ENCODE results near the gene BNIP1. TPM values are rescaled to one million over a fixed set of nuclear protein-coding genes. Genes with fewer than 3 reads are reported as not detected.

BNIP1 gene
- total RNA-seq, 1 donor from 2014 or later = 14.4 TPM

DNA sequence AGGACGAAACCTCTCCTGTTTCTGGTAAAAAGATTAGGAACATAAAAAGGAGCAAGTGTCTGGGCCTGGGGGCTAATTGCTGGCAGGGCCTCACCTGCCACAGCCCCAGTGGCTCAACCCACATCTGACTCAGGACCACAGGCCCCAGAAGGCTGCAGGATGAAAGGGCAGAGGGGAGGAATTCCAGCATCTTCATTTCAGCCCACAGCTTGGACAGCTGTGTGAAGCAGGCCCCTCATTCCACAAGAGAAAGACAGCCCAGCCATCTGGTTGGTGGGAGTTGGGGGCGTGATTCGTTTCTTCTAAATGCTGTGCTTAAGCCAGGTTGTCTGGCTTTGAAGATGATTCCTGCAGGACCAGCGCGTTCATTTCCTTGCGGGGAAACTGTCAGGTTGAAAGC is 61.6 kb downstream of the BNIP1 start:
- Histone ChIP-seq H3K36me3 (ENCODE audit: control insufficient read depth, insufficient read depth, low read length) (no peaks in the 10 kb centered on the region), H3K4me3 (ENCODE audit: low read depth, low read length) (no peak overlapping the region), H3K27me3 (ENCODE audit: control insufficient read depth, insufficient read depth, low read length) (peaks cover 9% of the 10 kb centered on the region)
- no peak for DNase-seq (ENCODE audit: low read depth)
- TF ChIP-seq, protein P1, sequence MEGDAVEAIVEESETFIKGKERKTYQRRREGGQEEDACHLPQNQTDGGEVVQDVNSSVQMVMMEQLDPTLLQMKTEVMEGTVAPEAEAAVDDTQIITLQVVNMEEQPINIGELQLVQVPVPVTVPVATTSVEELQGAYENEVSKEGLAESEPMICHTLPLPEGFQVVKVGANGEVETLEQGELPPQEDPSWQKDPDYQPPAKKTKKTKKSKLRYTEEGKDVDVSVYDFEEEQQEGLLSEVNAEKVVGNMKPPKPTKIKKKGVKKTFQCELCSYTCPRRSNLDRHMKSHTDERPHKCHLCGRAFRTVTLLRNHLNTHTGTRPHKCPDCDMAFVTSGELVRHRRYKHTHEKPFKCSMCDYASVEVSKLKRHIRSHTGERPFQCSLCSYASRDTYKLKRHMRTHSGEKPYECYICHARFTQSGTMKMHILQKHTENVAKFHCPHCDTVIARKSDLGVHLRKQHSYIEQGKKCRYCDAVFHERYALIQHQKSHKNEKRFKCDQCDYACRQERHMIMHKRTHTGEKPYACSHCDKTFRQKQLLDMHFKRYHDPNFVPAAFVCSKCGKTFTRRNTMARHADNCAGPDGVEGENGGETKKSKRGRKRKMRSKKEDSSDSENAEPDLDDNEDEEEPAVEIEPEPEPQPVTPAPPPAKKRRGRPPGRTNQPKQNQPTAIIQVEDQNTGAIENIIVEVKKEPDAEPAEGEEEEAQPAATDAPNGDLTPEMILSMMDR (IDR thresholded peaks at IDR 0.05; ENCODE audit: insufficient read depth, low read length, poor library complexity, severe bottlenecking) = no peak

- TF ChIP-seq, protein P1 (IDR thresholded peaks at IDR 0.05; ENCODE audit: insufficient read depth, low read length, poor library complexity, severe bottlenecking) = no peak
- Histone ChIP-seq H3K27me3 (ENCODE audit: control insufficient read depth, insufficient read depth, low read length) (peaks cover 4% of the 10 kb centered on the region), H3K4me3 (ENCODE audit: low read depth, low read length) (no peak overlapping the region), H3K36me3 (ENCODE audit: control insufficient read depth, insufficient read depth, low read length) (no peaks in the 10 kb centered on the region)
- DNase-seq (ENCODE audit: low read depth) = no peak
These were observed 64.0 kb downstream of the BNIP1 start for GRCh38 chr5:173208296-173208695.

GRCh38 chr5:173210877-173211276 is 66.5 kb downstream of the BNIP1 start:
- peaks cover 4% of the 10 kb centered on the region for H3K27me3 ChIP-seq (ENCODE audit: control insufficient read depth, insufficient read depth, low read length)
- no peaks in the 10 kb centered on the region for H3K36me3 ChIP-seq (ENCODE audit: control insufficient read depth, insufficient read depth, low read length)
- no peak for DNase-seq (ENCODE audit: low read depth)
- TF ChIP-seq, protein P1 (IDR thresholded peaks at IDR 0.05; ENCODE audit: insufficient read depth, low read length, poor library complexity, severe bottlenecking) = no peak
- H3K4me3 ChIP-seq (ENCODE audit: low read depth, low read length) = no peak overlapping the region

GRCh38 chr5:173211284-173211683 is 67.0 kb downstream of the BNIP1 start:
- no peak overlapping the region for H3K4me3 ChIP-seq (ENCODE audit: low read depth, low read length)
- peaks cover 4% of the 10 kb centered on the region for H3K27me3 ChIP-seq (ENCODE audit: control insufficient read depth, insufficient read depth, low read length)
- DNase-seq (ENCODE audit: low read depth) = no peak
- TF ChIP-seq, protein P1 (IDR thresholded peaks at IDR 0.05; ENCODE audit: insufficient read depth, low read length, poor library complexity, severe bottlenecking) = no peak
- H3K36me3 ChIP-seq (ENCODE audit: control insufficient read depth, insufficient read depth, low read length) = no peaks in the 10 kb centered on the region

DNA sequence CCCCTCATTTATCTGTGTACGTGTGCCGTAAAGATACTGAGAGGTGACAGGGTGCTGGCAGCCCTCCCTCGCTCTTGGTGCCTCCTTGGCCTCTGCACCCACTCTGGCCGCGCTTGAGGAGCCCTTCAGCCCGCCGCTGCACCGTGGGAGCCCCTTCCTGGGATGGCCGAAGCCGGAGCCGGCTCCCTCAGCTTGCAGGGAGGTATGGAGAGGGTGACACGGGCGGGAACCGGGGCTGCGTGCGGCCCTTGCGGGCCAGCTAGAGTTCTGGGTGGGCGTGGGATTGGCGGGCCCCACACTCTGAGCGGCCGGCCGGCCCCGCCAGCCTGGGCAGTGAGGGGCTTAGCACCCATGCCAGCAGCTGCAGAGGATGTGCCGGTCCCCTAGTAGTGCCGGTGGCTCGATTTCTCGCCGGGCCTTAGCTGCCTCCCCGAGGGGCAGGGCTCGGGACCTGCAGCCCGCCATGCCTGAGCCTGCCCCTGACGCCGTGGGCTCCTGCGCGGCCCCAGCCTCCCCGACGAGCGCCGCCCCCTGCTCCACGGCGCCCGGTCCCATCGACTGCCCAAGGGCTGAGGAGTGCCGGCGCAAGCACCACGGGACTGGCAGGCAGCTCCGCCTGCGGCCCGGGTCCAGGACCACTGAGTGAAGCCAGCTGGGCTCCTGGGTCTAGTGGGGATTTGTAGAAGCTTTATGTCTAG is 69.1 kb downstream of the BNIP1 start:
- TF ChIP-seq, protein P1 (IDR thresholded peaks at IDR 0.05; ENCODE audit: insufficient read depth, low read length, poor library complexity, severe bottlenecking) = no peak
- H3K36me3 ChIP-seq (ENCODE audit: control insufficient read depth, insufficient read depth, low read length) = no peaks in the 10 kb centered on the region
- H3K4me3 ChIP-seq (ENCODE audit: low read depth, low read length) = no peak overlapping the region
- H3K27me3 ChIP-seq (ENCODE audit: control insufficient read depth, insufficient read depth, low read length) = peaks cover 4% of the 10 kb centered on the region
- no peak for DNase-seq (ENCODE audit: low read depth)

Other genes starting within 250 kb of the BNIP1 start
- 71.5 and 81.1 TPM in 2 replicates for gene RPL26L1, start 185.1 kb upstream of the BNIP1 start, total RNA-seq
- gene ATP6V0E1, start 160.8 kb upstream of the BNIP1 start, total RNA-seq = 171 and 178 TPM in 2 replicates
- 11.4 and 13.1 TPM in 2 replicates for gene CREBRF, start 88.2 kb upstream of the BNIP1 start, total RNA-seq
- not detected in 2 replicates for gene NKX2-5, start 90.7 kb downstream of the BNIP1 start, total RNA-seq
- 136 and 219 TPM in 2 replicates for gene STC2, start 183.9 kb downstream of the BNIP1 start, total RNA-seq